ENCODE results near the gene CA4.

Gene CA4

DNA sequence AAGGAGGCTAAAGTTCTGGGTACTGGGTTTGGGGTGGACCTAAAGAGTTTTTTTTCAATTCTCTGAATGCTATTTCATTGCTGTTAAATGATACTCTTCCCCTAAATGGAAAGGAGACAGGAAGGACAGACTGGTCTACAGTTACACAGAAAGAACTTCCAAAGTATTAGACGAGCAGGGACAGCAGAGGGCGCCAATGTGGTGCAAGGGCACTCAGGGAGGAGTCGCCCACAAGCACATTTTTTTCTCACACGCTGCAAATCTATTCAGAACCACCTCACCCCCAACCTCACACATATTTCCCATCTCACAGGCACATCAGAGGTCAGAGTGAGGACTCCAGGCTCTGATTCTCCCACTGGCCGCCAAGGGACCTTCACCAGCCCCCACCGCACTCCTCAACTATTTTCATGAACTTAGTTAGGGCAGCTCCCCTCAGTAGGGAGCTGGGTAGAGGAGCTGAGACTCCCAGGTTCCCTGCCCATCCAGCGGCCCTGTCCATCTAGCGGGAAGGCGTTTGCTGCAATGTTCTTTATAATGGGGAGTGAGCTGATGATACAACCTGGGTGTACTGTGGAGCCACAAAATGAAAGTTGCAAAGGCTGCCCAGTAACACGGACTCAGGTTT is 6.8 kb upstream of the CA4 start:
- in situ Hi-C loops (cut with MboI; ENCODE audit: low sequenced_read_pairs, unreplicated experiment): loop anchor here (25.0 kb wide), 2 partner anchors 269 to 494 kb away; partner anchors contain the start of gene CHCT1
- peak; percentile 80 for DNase-seq (ENCODE audit: low spot score)
- TF ChIP-seq, protein P1, sequence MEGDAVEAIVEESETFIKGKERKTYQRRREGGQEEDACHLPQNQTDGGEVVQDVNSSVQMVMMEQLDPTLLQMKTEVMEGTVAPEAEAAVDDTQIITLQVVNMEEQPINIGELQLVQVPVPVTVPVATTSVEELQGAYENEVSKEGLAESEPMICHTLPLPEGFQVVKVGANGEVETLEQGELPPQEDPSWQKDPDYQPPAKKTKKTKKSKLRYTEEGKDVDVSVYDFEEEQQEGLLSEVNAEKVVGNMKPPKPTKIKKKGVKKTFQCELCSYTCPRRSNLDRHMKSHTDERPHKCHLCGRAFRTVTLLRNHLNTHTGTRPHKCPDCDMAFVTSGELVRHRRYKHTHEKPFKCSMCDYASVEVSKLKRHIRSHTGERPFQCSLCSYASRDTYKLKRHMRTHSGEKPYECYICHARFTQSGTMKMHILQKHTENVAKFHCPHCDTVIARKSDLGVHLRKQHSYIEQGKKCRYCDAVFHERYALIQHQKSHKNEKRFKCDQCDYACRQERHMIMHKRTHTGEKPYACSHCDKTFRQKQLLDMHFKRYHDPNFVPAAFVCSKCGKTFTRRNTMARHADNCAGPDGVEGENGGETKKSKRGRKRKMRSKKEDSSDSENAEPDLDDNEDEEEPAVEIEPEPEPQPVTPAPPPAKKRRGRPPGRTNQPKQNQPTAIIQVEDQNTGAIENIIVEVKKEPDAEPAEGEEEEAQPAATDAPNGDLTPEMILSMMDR (IDR thresholded peaks at IDR 0.05; ENCODE audit: borderline replicate concordance, control extremely low read depth, extremely low read depth, insufficient read depth, missing control alignments): peak; percentile 82

- in situ Hi-C loops (cut with MboI; ENCODE audit: low sequenced_read_pairs, unreplicated experiment): loop anchor here (25.0 kb wide), 2 partner anchors 267 to 492 kb away; partner anchors contain the start of gene CHCT1
- TF ChIP-seq, protein P1 (IDR thresholded peaks at IDR 0.05; ENCODE audit: borderline replicate concordance, control extremely low read depth, extremely low read depth, insufficient read depth, missing control alignments): no peak
Measured at GRCh38 chr17:60145006-60145935, 4.5 kb upstream of the CA4 start.

GRCh38 chr17:60146206-60146605 is 3.6 kb upstream of the CA4 start:
- no peak for DNase-seq (ENCODE audit: low spot score)
- TF ChIP-seq, protein P1 (IDR thresholded peaks at IDR 0.05; ENCODE audit: borderline replicate concordance, control extremely low read depth, extremely low read depth, insufficient read depth, missing control alignments): no peak
- in situ Hi-C loops (cut with MboI; ENCODE audit: low sequenced_read_pairs, unreplicated experiment): loop anchor here (25.0 kb wide), 2 partner anchors 266 to 491 kb away; partner anchors contain the start of gene CHCT1

More at GRCh38 chr17:60145006-60145935, 4.5 kb upstream of the CA4 start:
- DNase-seq (ENCODE audit: low spot score): no peak

DNA sequence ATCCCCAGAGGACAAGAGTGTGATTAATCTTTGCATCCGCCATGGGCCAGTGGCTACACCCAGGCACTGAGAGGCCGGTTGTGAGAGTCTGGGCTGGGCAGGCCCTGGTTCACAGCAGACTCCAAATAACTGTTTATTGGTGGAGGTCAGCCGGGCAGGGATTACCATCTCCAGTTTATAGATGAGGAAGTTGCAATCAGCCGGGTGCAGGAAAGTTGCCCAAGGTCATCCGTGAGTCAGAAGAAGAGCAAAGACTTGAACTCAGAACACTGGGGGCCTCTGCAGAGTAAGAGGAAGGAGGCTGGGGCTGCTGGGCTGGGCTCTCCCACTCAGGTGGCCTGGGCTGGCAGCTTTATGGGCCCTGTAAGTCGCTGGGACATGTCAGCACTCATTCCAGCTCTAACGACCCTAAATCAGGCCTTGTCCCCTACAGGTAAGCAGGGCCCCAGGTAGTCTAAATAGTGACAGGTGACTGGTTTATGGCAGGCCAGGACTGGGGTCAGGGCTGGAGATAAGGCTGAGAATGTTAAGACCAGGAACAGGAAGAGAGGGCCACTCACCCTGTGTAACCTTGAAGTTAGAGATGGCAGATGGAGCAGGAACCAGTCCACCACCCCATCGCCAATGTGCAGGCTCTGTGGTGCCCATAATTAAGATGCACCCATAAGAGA is 2.1 kb upstream of the CA4 start:
- TF ChIP-seq, protein P1 (IDR thresholded peaks at IDR 0.05; ENCODE audit: borderline replicate concordance, control extremely low read depth, extremely low read depth, insufficient read depth, missing control alignments): no peak
- DNase-seq (ENCODE audit: low spot score): no peak
- in situ Hi-C loops (cut with MboI; ENCODE audit: low sequenced_read_pairs, unreplicated experiment): loop anchor here (25.0 kb wide), 2 partner anchors 265 to 490 kb away; partner anchors contain the start of gene CHCT1

- in situ Hi-C loops (cut with MboI; ENCODE audit: low sequenced_read_pairs, unreplicated experiment): loop anchor here (25.0 kb wide), 2 partner anchors 264 to 489 kb away; partner anchors contain the start of gene CHCT1
- TF ChIP-seq, protein P1 (IDR thresholded peaks at IDR 0.05; ENCODE audit: borderline replicate concordance, control extremely low read depth, extremely low read depth, insufficient read depth, missing control alignments): no peak
- DNase-seq (ENCODE audit: low spot score): no peak
Measured at GRCh38 chr17:60148373-60148772, 1.4 kb upstream of the CA4 start.

DNA sequence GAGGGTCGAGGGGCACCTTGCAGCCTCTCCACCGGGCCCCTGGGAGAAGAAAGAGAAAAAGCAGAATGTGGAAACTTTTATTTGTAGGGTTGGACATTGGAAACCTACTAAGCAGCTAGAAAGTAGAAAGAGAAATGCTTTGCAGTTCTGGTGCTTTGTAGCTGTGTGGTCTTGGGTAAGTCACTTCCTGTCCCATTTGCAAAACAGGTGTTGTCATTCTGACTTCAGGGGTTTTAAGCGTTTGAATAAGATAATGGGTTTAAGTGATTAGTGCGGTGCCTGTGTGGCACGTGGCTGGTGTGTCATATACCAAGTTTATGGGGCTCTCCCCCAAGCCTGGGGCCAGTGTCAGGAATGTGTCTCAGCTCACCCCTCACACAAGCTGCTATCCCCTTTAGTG is 1.6 kb downstream of the CA4 start:
- in situ Hi-C loops (cut with MboI; ENCODE audit: low sequenced_read_pairs, unreplicated experiment): no loop called here
- DNase-seq (ENCODE audit: low spot score): peak; percentile 39
- TF ChIP-seq, protein P1 (IDR thresholded peaks at IDR 0.05; ENCODE audit: borderline replicate concordance, control extremely low read depth, extremely low read depth, insufficient read depth, missing control alignments): no peak

Data from GM13976 (cell line).